ENCODE results near the gene GGT6.

GRCh38 chr17:4588898-4589625 lies 28.7 kb upstream of the GGT6 start:
- TF ChIP-seq POLR2AphosphoS5 (IDR thresholded peaks at IDR 0.05) (no peak), CTCF (IDR thresholded peaks at IDR 0.05) (no peak)
